H9 (cell line): ENCODE data around the gene TSC22D4. TPM values are rescaled to one million over a fixed set of nuclear protein-coding genes. Genes with fewer than 3 reads are reported as not detected.

Experiments used
- DNase-seq: peaks from one replicate; pipeline ENCODE4 v3.0.0-alpha.2; 2017
- H2AFZ ChIP-seq: one replicate; pipeline ENCODE4 v1.6.1; 2013; ENCODE audit warnings: mild to moderate bottlenecking, low read length, control low read depth, moderate library complexity
- H2AK5ac ChIP-seq: 2 replicates; pipeline ENCODE4 v1.6.1; 2013; ENCODE audit warnings: low read length, control low read depth, mixed read lengths; ENCODE audit not compliant: insufficient read length
- H2BK120ac ChIP-seq: one replicate; pipeline ENCODE4 v1.6.1; 2013; ENCODE audit warnings: low read depth, mild to moderate bottlenecking, low read length, control low read depth, inconsistent platforms; ENCODE audit not compliant: poor library complexity, severe bottlenecking
- H2BK12ac ChIP-seq: 2 replicates; pipeline ENCODE4 v1.6.1; 2013; ENCODE audit warnings: low read length, control low read depth, mixed read lengths, low read depth; ENCODE audit not compliant: insufficient read length
- H2BK15ac ChIP-seq: 2 replicates; pipeline ENCODE4 v1.6.1; 2013; ENCODE audit warnings: low read depth, low read length, control low read depth
- H2BK20ac ChIP-seq: one replicate; pipeline ENCODE4 v1.6.1; 2013; ENCODE audit warnings: low read depth, mild to moderate bottlenecking, low read length, control low read depth, inconsistent platforms; ENCODE audit not compliant: poor library complexity, severe bottlenecking
- H2BK5ac ChIP-seq: 2 replicates; pipeline ENCODE4 v1.6.1; 2013; ENCODE audit warnings: low read length, control low read depth, mixed read lengths; ENCODE audit not compliant: insufficient read length
- H3K14ac ChIP-seq: 2 replicates; pipeline ENCODE4 v1.6.1; 2013; ENCODE audit warnings: low read length, control low read depth; ENCODE audit not compliant: insufficient read depth
- H3K18ac ChIP-seq: 2 replicates; pipeline ENCODE4 v1.6.1; 2013; ENCODE audit warnings: low read depth, mild to moderate bottlenecking, mixed read lengths, low read length, control low read depth; ENCODE audit not compliant: insufficient read length
- H3K23ac ChIP-seq: 2 replicates; pipeline ENCODE4 v1.6.1; 2013; ENCODE audit warnings: low read length, control low read depth, mixed read lengths, low read depth; ENCODE audit not compliant: insufficient read length
- H3K23me2 ChIP-seq: 2 replicates; pipeline ENCODE4 v1.6.1; 2013; ENCODE audit warnings: low read depth, mild to moderate bottlenecking, mixed read lengths, low read length, control low read depth; ENCODE audit not compliant: insufficient read length, poor library complexity, severe bottlenecking
- H3K27ac ChIP-seq: 2 replicates; pipeline ENCODE4 v1.5.1; 2013; ENCODE audit warnings: low read length, control low read depth, mixed read lengths, low read depth; ENCODE audit not compliant: insufficient read length
- H3K27me3 ChIP-seq: 2 replicates; pipeline ENCODE4 v1.6.1; 2013; ENCODE audit warnings: low read length, control low read depth, inconsistent platforms; ENCODE audit not compliant: insufficient read depth
- H3K4ac ChIP-seq: 2 replicates; pipeline ENCODE4 v1.6.1; 2013; ENCODE audit warnings: low read depth, mild to moderate bottlenecking, control low read depth, inconsistent platforms, low read length, moderate library complexity
- H3K4me1 ChIP-seq: 2 replicates; pipeline ENCODE4 v1.6.1; 2013; ENCODE audit warnings: low read length, control low read depth, inconsistent platforms; ENCODE audit not compliant: insufficient read depth
- H3K4me2 ChIP-seq: 2 replicates; pipeline ENCODE4 v1.6.1; 2013; ENCODE audit warnings: low read length, control low read depth, mixed read lengths; ENCODE audit not compliant: insufficient read length, insufficient read depth
- H3K56ac ChIP-seq: 2 replicates; pipeline ENCODE4 v1.6.1; 2013; ENCODE audit warnings: low read depth, mild to moderate bottlenecking, mixed read lengths, low read length, control low read depth; ENCODE audit not compliant: insufficient read length
- H3K79me1 ChIP-seq: 2 replicates; pipeline ENCODE4 v1.6.1; 2013; ENCODE audit warnings: low read depth, mild to moderate bottlenecking, moderate library complexity, low read length, control low read depth, inconsistent platforms; ENCODE audit not compliant: insufficient read depth, poor library complexity, severe bottlenecking
- H3K79me2 ChIP-seq: 2 replicates; pipeline ENCODE4 v1.6.1; 2013; ENCODE audit warnings: low read length, control low read depth, inconsistent platforms; ENCODE audit not compliant: insufficient read depth
- H3K9ac ChIP-seq: 2 replicates; pipeline ENCODE4 v1.6.1; 2013; ENCODE audit warnings: low read length, control low read depth, mixed read lengths; ENCODE audit not compliant: insufficient read length; ENCODE audit errors: extremely low read depth
- H3K9me3 ChIP-seq: one replicate; pipeline ENCODE4 v1.6.1; 2013; ENCODE audit warnings: low read depth, low read length, inconsistent platforms; ENCODE audit not compliant: control insufficient read depth
- H3T11ph ChIP-seq: one replicate; pipeline ENCODE4 v1.6.1; 2013; ENCODE audit warnings: mild to moderate bottlenecking, low read length, control low read depth, inconsistent platforms
- H4K20me1 ChIP-seq: one replicate; pipeline ENCODE4 v1.6.1; 2013; ENCODE audit not compliant: control insufficient read depth, insufficient read length, insufficient read depth
- H4K5ac ChIP-seq: 2 replicates; pipeline ENCODE4 v1.6.1; 2013; ENCODE audit warnings: low read depth, mild to moderate bottlenecking, mixed read lengths, low read length, control low read depth; ENCODE audit not compliant: insufficient read length
- H4K8ac ChIP-seq: replicated peaks from 2 replicates; pipeline ENCODE4 v1.6.1; 2013; ENCODE audit warnings: low read length, control low read depth, mixed read lengths, low read depth; ENCODE audit not compliant: insufficient read length
- H4K91ac ChIP-seq: 2 replicates; pipeline ENCODE4 v1.6.1; 2013; ENCODE audit warnings: low read depth, mild to moderate bottlenecking, moderate library complexity, mixed read lengths, low read length, control low read depth; ENCODE audit not compliant: insufficient read length
- H3K27ac Mint-ChIP-seq, 3 experiments: 2 replicates in 2 of 3; 3 replicates in 1 of 3; pipeline ENCODE4 v1.8.0; 2020 to 2021; ENCODE audit warnings: mixed read lengths in 3 of 3, mild to moderate bottlenecking in 1 of 3, moderate library complexity in 1 of 3
- H3K27me3 Mint-ChIP-seq: 2 replicates; pipeline ENCODE4 v1.8.0; 2021; ENCODE audit warnings: low read depth, mild to moderate bottlenecking, moderate library complexity, mixed read lengths
- H3K36me3 Mint-ChIP-seq, 3 experiments: 2 replicates in 2 of 3; 3 replicates in 1 of 3; pipeline ENCODE4 v1.8.0; 2020 to 2021; ENCODE audit warnings: low read depth in 3 of 3, mixed read lengths in 3 of 3; ENCODE audit not compliant: insufficient read depth in 1 of 3
- H3K4me1 Mint-ChIP-seq, 2 experiments: 2 replicates each; pipeline ENCODE4 v1.8.0; 2020; ENCODE audit warnings: mixed read lengths in 2 of 2
- H3K4me3 Mint-ChIP-seq, 2 experiments: 2 replicates in 1 of 2; 3 replicates in 1 of 2; pipeline ENCODE4 v1.8.0; 2020 to 2021; ENCODE audit warnings: mild to moderate bottlenecking in 2 of 2, mixed read lengths in 2 of 2, moderate library complexity in 1 of 2
- H3K9me3 Mint-ChIP-seq, 2 experiments: 2 replicates in 1 of 2; 3 replicates in 1 of 2; pipeline ENCODE4 v1.8.0; 2020; ENCODE audit warnings: mild to moderate bottlenecking in 2 of 2, mixed read lengths in 2 of 2, moderate library complexity in 1 of 2
- CTCF ChIP-seq: fragments of 200-600 bp; sonication (generic); conservative IDR thresholded peaks from 3 replicates; pipeline ENCODE4 v1.8.0; 2021; ENCODE audit warnings: antibody characterized with exemption, mild to moderate bottlenecking
- WGBS: extraction: QIAGEN DNeasy Blood & Tissue Kit; methylation state at CpG from one replicate; pipeline ENCODE4 v1.1.7; 2013; ENCODE audit warnings: missing lambda C conversion rate, low lambda C conversion rate, mixed read lengths; ENCODE audit not compliant: insufficient read length; ENCODE audit errors: extremely low coverage; 5-methylcytosine and 5-hydroxymethylcytosine counted together
- total RNA-seq: library from RNA; stranded (reverse); gene quantifications from 2 replicates; pipeline ENCODE4 v1.2.1, GENCODE V29; 2021

TSC22D4 gene
- total RNA-seq, 1 experiment from 2014 or later: 17.5 TPM

- no CpG with 5 or more reads among the region's 16 CpGs for WGBS
- Mint-ChIP-seq H3K27me3 (no peaks in the 10 kb centered on the region), H3K9me3 (peaks cover 0 to 2% of the 10 kb centered on the region in 2 experiments; a peak in 2 of 5 replicates), H3K27ac (no peak overlapping the region), H3K36me3 (peaks cover 0 to 5% (median 0%) of the 10 kb centered on the region in 3 experiments; a peak in 1 of 7 replicates), H3K4me1 (peaks cover 19 to 38% of the 10 kb centered on the region in 2 experiments), H3K4me3 (peak overlapping the region; percentile 81 to 93)
- Histone ChIP-seq H3T11ph (no peak overlapping the region), H3K18ac (no peak overlapping the region), H3K4me1 (no peaks in the 10 kb centered on the region; the same call in 1 of the 2 replicates), H4K8ac (no peak overlapping the region), H3K9me3 (no peaks in the 10 kb centered on the region), H3K14ac (no peak overlapping the region), H4K20me1 (no peaks in the 10 kb centered on the region), H3K56ac (no peak overlapping the region), H3K4me2 (peak overlapping the region; percentile 45), H4K91ac (no peak overlapping the region), H3K4ac (no peak overlapping the region), H3K27ac (no peak overlapping the region), H3K23me2 (peaks cover 7% of the 10 kb centered on the region), H3K79me1 (no peaks in the 10 kb centered on the region), H3K79me2 (no peaks in the 10 kb centered on the region), H2AFZ (no peak overlapping the region), H4K5ac (no peak overlapping the region), H2BK5ac (no peak overlapping the region), H3K9ac (no peak overlapping the region), H3K27me3 (no peaks in the 10 kb centered on the region), H3K23ac (no peak overlapping the region), H2BK120ac (no peak overlapping the region), H2BK20ac (no peak overlapping the region), H2BK12ac (no peak overlapping the region), H2AK5ac (no peak overlapping the region), H2BK15ac (no peak overlapping the region)
- TF ChIP-seq CTCF: no peak
- no peak for DNase-seq
Measured at GRCh38 chr7:100477871-100478267, 1.1 kb downstream of the TSC22D4 start.
